ENCODE results near the gene APBA3. TPM values are rescaled to one million over a fixed set of nuclear protein-coding genes. Genes with fewer than 3 reads are reported as not detected.

Gene APBA3
- total and polyA plus RNA-seq, 5 donors from 2014 or later, result 35.0 to 81.0 (median 45.9) TPM

- Mint-ChIP-seq H3K4me3 (no peak overlapping the region), H3K4me1 (peaks cover 0 to 5% (median 2%) of the 10 kb centered on the region in 4 donors), H3K27me3 (peaks cover 9% of the 10 kb centered on the region), H3K9me3 (peaks cover 0 to under 1% (median 0%) of the 10 kb centered on the region in 7 donors), H3K36me3 (no peaks in the 10 kb centered on the region), H3K27ac (peak overlapping the region in 2 of 3 donors; percentile 17 to 74)
- H3K9me3 ChIP-seq (ENCODE audit: control insufficient read depth in 2 of 2, low read length in 2 of 2), result no peaks in the 10 kb centered on the region
- H3K4me1 ChIP-seq (ENCODE audit: control insufficient read depth, insufficient read depth, low read length, poor library complexity, severe bottlenecking), result no peaks in the 10 kb centered on the region
- H3K27ac ChIP-seq (ENCODE audit: insufficient read depth, low read length, poor library complexity, severe bottlenecking), result no peak overlapping the region
- DNase-seq (no peak), ATAC-seq (ENCODE audit: low read depth in 2 of 2) (no peak)
- no peaks in the 10 kb centered on the region for H3K36me3 ChIP-seq (ENCODE audit: control insufficient read depth, insufficient read depth, low read length)
- H3K4me3 ChIP-seq (ENCODE audit: low read depth, low read length), result no peak overlapping the region
- H3K27me3 ChIP-seq (ENCODE audit: control insufficient read depth, insufficient read depth, low read length), result no peaks in the 10 kb centered on the region
Observed at GRCh38 chr19:3712663-3713611, 48.6 kb downstream of the APBA3 start.

DNA sequence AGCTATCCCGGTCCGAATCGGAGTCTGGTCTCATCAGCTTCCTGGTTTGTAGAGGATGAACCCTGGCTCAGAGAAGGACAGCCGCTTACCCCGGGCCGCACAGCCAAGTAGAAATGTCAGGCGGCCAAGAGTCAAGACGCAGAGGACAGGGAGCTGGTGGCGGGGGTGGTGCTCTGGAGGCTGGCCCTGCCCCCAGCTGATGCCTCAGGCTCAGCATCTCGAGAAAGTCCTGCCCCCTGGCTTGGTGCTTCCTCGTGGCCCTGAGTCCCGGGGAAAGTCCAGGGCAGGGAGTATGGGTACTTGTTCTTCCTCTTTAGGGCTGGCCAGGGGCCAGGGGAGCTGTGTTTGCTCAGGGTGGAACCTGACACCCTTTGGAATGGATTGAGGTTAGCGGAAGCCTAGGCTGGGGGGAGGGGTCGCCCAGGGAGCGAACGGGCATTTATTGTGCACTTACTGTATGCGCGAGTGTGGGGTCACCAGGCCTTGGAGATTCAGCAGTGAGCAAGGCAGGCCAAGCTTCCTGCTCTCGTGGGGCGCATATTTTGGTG lies 51.2 kb downstream of the APBA3 start:
- peak; percentile 6 to 27 for ATAC-seq (ENCODE audit: low read depth in 2 of 2)
- Mint-ChIP-seq H3K27me3 (peaks cover 19% of the 10 kb centered on the region), H3K4me1 (peaks cover 0 to 13% (median 3%) of the 10 kb centered on the region in 4 donors), H3K4me3 (no peak overlapping the region), H3K36me3 (no peaks in the 10 kb centered on the region), H3K9me3 (no peaks in the 10 kb centered on the region), H3K27ac (no peak overlapping the region)
- H3K27me3 ChIP-seq (ENCODE audit: control insufficient read depth, insufficient read depth, low read length), result no peaks in the 10 kb centered on the region
- H3K27ac ChIP-seq (ENCODE audit: insufficient read depth, low read length, poor library complexity, severe bottlenecking), result no peak overlapping the region
- H3K4me1 ChIP-seq (ENCODE audit: control insufficient read depth, insufficient read depth, low read length, poor library complexity, severe bottlenecking), result peaks cover 3% of the 10 kb centered on the region
- DNase-seq, result no peak
- no peaks in the 10 kb centered on the region for H3K9me3 ChIP-seq (ENCODE audit: control insufficient read depth in 2 of 2, low read length in 2 of 2)
- no peak overlapping the region for H3K4me3 ChIP-seq (ENCODE audit: low read depth, low read length)
- no peaks in the 10 kb centered on the region for H3K36me3 ChIP-seq (ENCODE audit: control insufficient read depth, insufficient read depth, low read length)

DNA sequence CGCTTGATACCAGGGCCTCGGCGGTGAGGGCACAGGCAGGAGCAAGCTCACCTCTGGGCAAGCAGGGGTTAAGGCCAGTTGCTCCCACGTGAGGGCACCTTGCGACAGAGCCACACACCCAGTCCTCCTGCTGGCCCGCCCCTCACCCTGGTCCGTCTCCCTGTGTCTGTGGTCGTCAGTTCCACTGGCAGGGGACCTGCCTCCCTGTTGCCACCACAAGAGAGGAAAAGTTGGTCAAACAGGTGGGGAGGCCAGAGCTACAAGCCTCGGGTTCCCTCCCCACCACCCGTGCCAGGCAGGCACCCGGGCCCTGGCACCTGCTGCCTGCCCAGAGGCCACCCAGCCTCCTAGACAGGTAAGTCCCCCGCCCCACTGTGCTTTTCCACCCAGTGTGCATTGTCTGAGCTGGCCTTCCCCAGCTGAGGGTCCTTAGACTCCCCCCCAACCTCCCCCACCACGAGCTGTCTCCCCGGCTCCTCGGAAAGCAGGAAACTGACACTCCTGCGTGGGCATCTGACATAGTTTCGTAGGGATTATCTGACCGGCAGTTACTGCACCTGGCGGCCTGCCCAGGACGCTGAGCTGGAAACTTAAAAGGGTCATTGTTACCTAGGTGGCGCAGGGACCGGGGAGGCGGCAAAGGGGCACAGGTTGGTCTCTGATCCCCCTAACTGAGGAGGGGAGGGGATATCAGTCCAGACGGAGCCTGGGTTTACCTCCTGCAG lies 53.1 kb downstream of the APBA3 start, which contains the start of gene TJP3:
Gene TJP3 (plus strand): TSS at position 178 of the 725 bp plus-strand sequence. CDS start 20,049 bp downstream, outside the sequence.
- ATAC-seq (ENCODE audit: low read depth in 2 of 2), result no peak
- no peaks in the 10 kb centered on the region for H3K9me3 ChIP-seq (ENCODE audit: control insufficient read depth in 2 of 2, low read length in 2 of 2)
- H3K4me1 ChIP-seq (ENCODE audit: control insufficient read depth, insufficient read depth, low read length, poor library complexity, severe bottlenecking), result peaks cover 3% of the 10 kb centered on the region
- no peak within 1 kb of the TSS for H3K27ac ChIP-seq (ENCODE audit: insufficient read depth, low read length, poor library complexity, severe bottlenecking)
- Mint-ChIP-seq H3K36me3 (no peaks in the 10 kb centered on the region), H3K4me1 (peaks cover 0 to 12% (median 4%) of the 10 kb centered on the region in 4 donors), H3K4me3 (no peak within 1 kb of the TSS), H3K9me3 (no peaks in the 10 kb centered on the region), H3K27me3 (peaks cover 21% of the 10 kb centered on the region), H3K27ac (no peak within 1 kb of the TSS)
- H3K36me3 ChIP-seq (ENCODE audit: control insufficient read depth, insufficient read depth, low read length), result no peaks in the 10 kb centered on the region
- no peak for DNase-seq
- H3K4me3 ChIP-seq (ENCODE audit: low read depth, low read length), result no peak within 1 kb of the TSS
- H3K27me3 ChIP-seq (ENCODE audit: control insufficient read depth, insufficient read depth, low read length), result no peaks in the 10 kb centered on the region

DNA sequence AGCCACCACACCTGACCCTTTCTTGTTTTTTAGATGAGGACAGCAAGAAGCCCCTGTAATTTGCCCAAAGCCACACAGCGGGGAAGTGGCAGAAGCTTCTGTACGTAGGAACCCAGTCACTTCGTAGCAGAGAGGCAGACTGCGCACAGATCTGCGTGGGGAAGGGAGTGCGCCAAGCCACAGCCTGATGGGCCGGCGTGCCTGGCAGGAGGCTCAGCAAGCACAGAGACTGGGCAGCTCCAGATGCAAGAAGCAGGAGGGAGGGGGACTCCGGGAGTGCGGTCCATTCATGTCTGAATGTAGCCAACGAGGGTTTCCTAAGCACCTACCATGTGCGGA lies 53.7 kb downstream of the APBA3 start:
- H3K9me3 Mint-ChIP-seq, result no peaks in the 10 kb centered on the region
- DNase-seq (no peak), ATAC-seq (ENCODE audit: low read depth in 2 of 2) (no peak)
- no peak overlapping the region for H3K4me3 Mint-ChIP-seq
- no peaks in the 10 kb centered on the region for H3K27me3 ChIP-seq (ENCODE audit: control insufficient read depth, insufficient read depth, low read length)
- no peaks in the 10 kb centered on the region for H3K9me3 ChIP-seq (ENCODE audit: control insufficient read depth in 2 of 2, low read length in 2 of 2)
- peaks cover 21% of the 10 kb centered on the region for H3K27me3 Mint-ChIP-seq
- H3K27ac Mint-ChIP-seq, result no peak overlapping the region
- H3K36me3 ChIP-seq (ENCODE audit: control insufficient read depth, insufficient read depth, low read length), result no peaks in the 10 kb centered on the region
- peaks cover 3% of the 10 kb centered on the region for H3K4me1 ChIP-seq (ENCODE audit: control insufficient read depth, insufficient read depth, low read length, poor library complexity, severe bottlenecking)
- H3K27ac ChIP-seq (ENCODE audit: insufficient read depth, low read length, poor library complexity, severe bottlenecking), result no peak overlapping the region
- H3K36me3 Mint-ChIP-seq, result no peaks in the 10 kb centered on the region
- no peak overlapping the region for H3K4me3 ChIP-seq (ENCODE audit: low read depth, low read length)
- peaks cover 0 to 7% (median 2%) of the 10 kb centered on the region in 4 donors for H3K4me1 Mint-ChIP-seq

- H3K36me3 Mint-ChIP-seq, result no peaks in the 10 kb centered on the region
- peak overlapping the region; percentile 59 to 79 (median 70) for H3K4me3 Mint-ChIP-seq
- no peaks in the 10 kb centered on the region for H3K9me3 Mint-ChIP-seq
- H3K27me3 Mint-ChIP-seq, result peaks cover 11% of the 10 kb centered on the region
- H3K4me3 ChIP-seq (ENCODE audit: low read depth, low read length), result no peak overlapping the region
- no peaks in the 10 kb centered on the region for H3K36me3 ChIP-seq (ENCODE audit: control insufficient read depth, insufficient read depth, low read length)
- peaks cover 19% of the 10 kb centered on the region for H3K4me1 ChIP-seq (ENCODE audit: control insufficient read depth, insufficient read depth, low read length, poor library complexity, severe bottlenecking)
- ATAC-seq (ENCODE audit: low read depth in 2 of 2), result no peak
- H3K9me3 ChIP-seq (ENCODE audit: control insufficient read depth in 2 of 2, low read length in 2 of 2), result no peaks in the 10 kb centered on the region
- no peaks in the 10 kb centered on the region for H3K27me3 ChIP-seq (ENCODE audit: control insufficient read depth, insufficient read depth, low read length)
- H3K27ac Mint-ChIP-seq, result peak overlapping the region in 2 of 3 donors; percentile 84 to 88
- no peak overlapping the region for H3K27ac ChIP-seq (ENCODE audit: insufficient read depth, low read length, poor library complexity, severe bottlenecking)
- DNase-seq, result no peak
- H3K4me1 Mint-ChIP-seq, result peaks cover 0 to 39% (median 13%) of the 10 kb centered on the region in 4 donors
Observed at GRCh38 chr19:3701200-3701599, 60.3 kb downstream of the APBA3 start.

Other genes starting within 250 kb of the APBA3 start
- gene TEKTIP1, start 222.5 kb downstream of the APBA3 start, total RNA-seq, result 10.9 TPM
- gene TEKTIP1, start 222.5 kb downstream of the APBA3 start, polyA plus RNA-seq, result under 1 TPM in 1 of 4 donors, not detected in 3; 0.44 TPM
- gene MFSD12, start 204.1 kb downstream of the APBA3 start, total RNA-seq, result 63.8 TPM
- gene MFSD12, start 204.1 kb downstream of the APBA3 start, polyA plus RNA-seq, result 10 to 100 TPM; 28.5 to 39.8 (median 33.7) TPM
- 47.8 TPM for gene HMG20B, start 188.7 kb downstream of the APBA3 start, total RNA-seq
- gene HMG20B, start 188.7 kb downstream of the APBA3 start, polyA plus RNA-seq, result 10 to 100 TPM; 35.4 to 49.3 (median 40.6) TPM
- 0.52 TPM for gene GIPC3, start 176.2 kb downstream of the APBA3 start, total RNA-seq
- gene GIPC3, start 176.2 kb downstream of the APBA3 start, polyA plus RNA-seq, result under 1 TPM in 1 of 4 donors, not detected in 3; 0.10 TPM
- 1.7 TPM for gene TBXA2R, start 154.8 kb downstream of the APBA3 start, total RNA-seq
- under 1 TPM in 3 of 4 donors, not detected in 1; 0.19 to 0.85 (median 0.61) TPM for gene TBXA2R, start 154.8 kb downstream of the APBA3 start, polyA plus RNA-seq
- 32.7 TPM for gene CACTIN, start 134.9 kb downstream of the APBA3 start, total RNA-seq
- gene CACTIN, start 134.9 kb downstream of the APBA3 start, polyA plus RNA-seq, result 10 to 100 TPM in 1 of 4 donors, 1 to 10 TPM in 3; 2.9 to 10.4 (median 8.9) TPM
- gene PIP5K1C, start 61.2 kb downstream of the APBA3 start, total RNA-seq, result 28.1 TPM
- 1 to 10 TPM; 3.8 to 5.7 (median 4.2) TPM for gene PIP5K1C, start 61.2 kb downstream of the APBA3 start, polyA plus RNA-seq
- 20.6 TPM for gene TJP3, start 53.3 kb downstream of the APBA3 start, total RNA-seq
- gene TJP3, start 53.3 kb downstream of the APBA3 start, polyA plus RNA-seq, result 10 to 100 TPM; 22.9 to 34.4 (median 29.9) TPM
- gene MRPL54, start 990 bp upstream of the APBA3 start, total RNA-seq, result 98.0 TPM
- 100 to 1,000 TPM; 143 to 208 (median 177) TPM for gene MRPL54, start 990 bp upstream of the APBA3 start, polyA plus RNA-seq
- not detected for gene RAX2, start 10.5 kb upstream of the APBA3 start, total RNA-seq
- gene RAX2, start 10.5 kb upstream of the APBA3 start, polyA plus RNA-seq, result under 1 TPM in 2 of 4 donors, not detected in 2; 0.08 to 0.09 TPM
- 1.4 TPM for gene MATK, start 24.7 kb upstream of the APBA3 start, total RNA-seq
- 1 to 10 TPM; 1.4 to 4.7 (median 2.3) TPM for gene MATK, start 24.7 kb upstream of the APBA3 start, polyA plus RNA-seq
- gene ZFR2, start 107.3 kb upstream of the APBA3 start, total RNA-seq, result not detected
- 1 to 10 TPM in 1 of 4 donors, under 1 TPM in 3; 0.06 to 1.3 (median 0.57) TPM for gene ZFR2, start 107.3 kb upstream of the APBA3 start, polyA plus RNA-seq
- gene ATCAY, start 119.0 kb upstream of the APBA3 start, total RNA-seq, result not detected
- gene ATCAY, start 119.0 kb upstream of the APBA3 start, polyA plus RNA-seq, result not detected
- not detected for gene NMRK2, start 171.4 kb upstream of the APBA3 start, total RNA-seq
- gene NMRK2, start 171.4 kb upstream of the APBA3 start, polyA plus RNA-seq, result not detected
- gene DAPK3, start 209.4 kb upstream of the APBA3 start, total RNA-seq, result 42.3 TPM
- gene DAPK3, start 209.4 kb upstream of the APBA3 start, polyA plus RNA-seq, result 10 to 100 TPM; 20.7 to 31.3 (median 24.6) TPM
- 2,369 TPM for gene EEF2, start 223.8 kb upstream of the APBA3 start, total RNA-seq
- gene EEF2, start 223.8 kb upstream of the APBA3 start, polyA plus RNA-seq, result 100 to 1,000 TPM; 564 to 602 (median 587) TPM
- gene PIAS4, start 246.0 kb upstream of the APBA3 start, total RNA-seq, result 25.4 TPM
- 10 to 100 TPM in 1 of 4 donors, 1 to 10 TPM in 3; 4.1 to 10.4 (median 4.4) TPM for gene PIAS4, start 246.0 kb upstream of the APBA3 start, polyA plus RNA-seq

All from CD4-positive, CD25-positive, alpha-beta regulatory T cell (primary cell).